Activated CD8-positive, alpha-beta memory T cell treated with anti-CD3 and anti-CD28 coated beads, Interleukin-2, amount 50 U/mL, for 1 hour (primary cell): ENCODE data around the gene DISP3.

Source experiments
- DNase-seq: peaks from one replicate; pipeline ENCODE4 v3.0.0-alpha.2; 2020; ENCODE audit errors: extremely low read depth

Gene DISP3

GRCh38 chr1:11514366-11514765, 35.4 kb downstream of the DISP3 start:
- DNase-seq: no peak

- DNase-seq: no peak
These were observed 36.7 kb downstream of the DISP3 start for GRCh38 chr1:11515368-11516300.

DNA sequence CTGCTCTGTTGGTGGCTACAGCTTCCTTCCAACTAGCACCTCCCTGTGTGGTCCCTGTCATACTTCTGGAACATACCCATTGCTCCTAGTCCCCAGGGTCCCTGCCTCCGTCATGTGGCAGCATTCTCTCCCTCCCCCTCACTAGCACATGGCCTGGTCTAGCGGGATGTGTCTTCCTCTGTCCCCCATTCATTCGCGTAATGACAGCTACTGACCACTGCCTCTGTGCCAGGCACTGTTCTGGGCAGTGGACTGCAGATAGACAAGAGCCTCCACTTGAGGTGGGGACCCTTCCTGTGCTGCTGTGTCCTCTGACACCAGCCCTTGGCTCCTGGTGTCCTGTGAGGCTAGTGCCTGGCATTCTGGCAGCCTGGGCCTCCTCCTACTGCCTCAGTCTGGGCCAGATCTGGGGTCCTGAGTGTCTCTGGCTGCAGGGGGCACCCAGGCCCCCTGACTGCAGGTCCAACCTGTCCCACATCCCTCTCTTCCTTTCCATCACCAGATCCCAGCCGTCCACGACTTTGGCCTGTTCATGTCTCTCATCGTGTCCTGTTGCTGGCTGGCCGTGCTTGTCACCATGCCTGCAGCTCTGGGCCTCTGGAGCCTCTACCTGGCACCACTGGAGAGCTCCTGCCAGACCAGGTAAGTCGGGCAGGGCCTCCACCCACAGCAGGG, 38.1 kb downstream of the DISP3 start:
- no peak for DNase-seq

- no peak for DNase-seq
These were observed 39.2 kb downstream of the DISP3 start for GRCh38 chr1:11518016-11518701.

GRCh38 chr1:11518791-11519628, 40.1 kb downstream of the DISP3 start:
- DNase-seq: no peak

- DNase-seq: no peak
These were observed 40.7 kb downstream of the DISP3 start for GRCh38 chr1:11519629-11520031.

- no peak for DNase-seq
These were observed 41.7 kb downstream of the DISP3 start for GRCh38 chr1:11520531-11521233.

DNA sequence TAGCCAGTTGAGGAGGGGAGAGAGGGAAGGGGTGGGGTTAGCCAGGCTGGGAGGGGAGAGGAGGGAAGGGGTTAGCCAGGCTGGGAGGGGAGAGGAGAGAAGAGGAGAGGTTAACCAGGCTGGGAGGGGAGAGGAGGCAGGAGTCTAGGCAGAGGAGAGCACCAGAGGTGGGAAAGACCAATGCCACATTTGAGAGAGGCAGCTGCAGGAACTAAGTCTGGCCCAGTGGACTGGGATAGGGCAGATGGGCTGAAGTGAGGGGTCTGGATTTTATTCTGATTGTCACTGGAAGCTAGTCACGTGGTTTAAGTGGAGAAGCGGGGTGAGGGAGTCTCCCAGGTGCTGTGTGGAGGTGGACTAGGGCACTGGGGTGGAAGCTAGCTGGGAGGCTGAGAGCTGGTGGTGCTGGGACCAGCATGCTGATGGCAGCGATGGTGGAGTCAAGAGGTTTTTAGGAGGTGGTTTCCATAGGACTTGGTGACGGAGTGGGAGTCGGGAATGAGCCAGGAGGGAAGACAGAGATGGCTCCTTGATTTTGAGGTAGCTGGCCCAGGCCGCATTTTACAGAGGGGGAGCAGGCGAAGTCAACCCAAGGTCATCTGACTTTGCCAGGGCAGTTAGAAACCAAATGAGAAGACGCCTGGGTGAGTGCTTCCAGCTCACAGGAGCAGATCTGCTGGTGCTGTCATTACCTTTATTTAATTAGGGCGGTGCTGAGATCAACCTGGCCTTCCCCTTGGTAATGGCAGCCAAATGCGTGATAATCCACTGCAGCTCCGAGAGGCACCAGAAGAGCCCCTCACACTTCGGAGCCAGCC, 42.8 kb downstream of the DISP3 start:
- DNase-seq: no peak

DNA sequence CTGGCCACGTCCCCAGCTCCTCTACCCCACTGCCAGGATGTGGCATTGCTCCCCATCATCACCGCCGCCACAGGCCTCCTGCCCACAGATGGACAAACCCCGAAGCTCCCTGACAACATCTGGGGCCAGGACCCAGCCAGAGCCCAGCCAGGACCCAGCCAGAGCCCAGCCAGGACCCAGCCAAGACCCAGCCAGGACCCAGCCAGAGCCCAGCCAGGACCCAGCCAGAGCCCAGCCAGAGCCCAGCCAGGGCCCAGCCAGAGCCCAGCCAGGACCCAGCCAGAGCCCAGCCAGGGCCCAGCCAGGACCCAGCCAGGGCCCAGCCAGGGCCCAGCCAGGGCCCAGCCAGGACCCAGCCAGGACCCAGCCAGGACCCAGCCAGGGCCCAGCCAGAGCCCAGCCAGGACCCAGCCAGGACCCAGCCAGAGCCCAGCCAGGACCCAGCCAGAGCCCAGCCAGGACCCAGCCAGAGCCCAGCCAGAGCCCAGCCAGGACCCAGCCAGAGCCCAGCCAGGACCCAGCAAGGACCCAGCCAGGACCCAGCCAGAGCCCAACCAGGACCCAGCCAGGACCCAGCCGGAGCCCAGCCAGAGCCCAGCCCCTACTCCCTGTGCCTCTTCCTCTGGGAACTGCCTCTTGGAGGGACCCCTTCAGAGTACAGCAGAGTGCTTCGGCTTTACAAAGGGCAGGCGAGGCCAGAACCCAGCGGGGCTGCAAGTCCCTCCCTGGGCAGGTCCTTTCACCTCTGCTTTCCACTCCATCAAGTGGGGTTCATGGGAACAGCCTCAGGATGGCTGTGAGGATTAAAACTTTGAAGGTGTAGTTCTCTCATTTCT, 43.7 kb downstream of the DISP3 start:
- DNase-seq: no peak

GRCh38 chr1:11523261-11523660, 44.3 kb downstream of the DISP3 start:
- DNase-seq: no peak

GRCh38 chr1:11523746-11524464, 45.0 kb downstream of the DISP3 start:
- no peak for DNase-seq

DNA sequence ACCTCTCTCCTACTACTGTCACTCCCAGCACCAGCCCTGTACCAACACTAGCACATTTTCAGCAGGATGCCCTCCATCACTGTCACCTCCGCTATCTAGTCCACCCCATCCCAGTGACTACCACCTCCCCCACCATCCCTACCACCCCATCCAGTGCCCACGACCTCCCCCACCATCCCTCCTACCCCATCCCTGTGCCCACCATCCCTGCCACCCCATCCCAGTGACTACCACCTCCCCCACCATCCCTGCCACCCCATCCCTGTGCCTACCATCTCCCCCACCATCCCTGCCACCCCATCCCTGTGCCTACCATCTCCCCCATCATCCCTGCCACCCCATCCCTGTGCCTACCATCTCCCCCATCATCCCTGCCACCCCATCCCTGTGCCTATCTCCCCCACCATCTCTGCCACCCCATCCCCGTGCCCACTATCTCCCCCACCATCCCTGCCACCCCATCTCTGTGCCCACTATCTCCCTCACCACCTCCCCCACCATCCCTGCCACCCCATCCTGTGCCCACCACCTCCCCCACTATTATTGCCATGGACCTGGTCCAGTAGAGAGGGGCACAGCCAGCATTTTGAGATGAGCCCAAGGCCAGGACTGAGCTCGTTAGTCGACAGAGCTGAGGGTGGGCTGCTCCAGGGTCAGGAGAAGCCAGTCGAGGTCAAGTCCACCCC, 45.7 kb downstream of the DISP3 start:
- no peak for DNase-seq

DNA sequence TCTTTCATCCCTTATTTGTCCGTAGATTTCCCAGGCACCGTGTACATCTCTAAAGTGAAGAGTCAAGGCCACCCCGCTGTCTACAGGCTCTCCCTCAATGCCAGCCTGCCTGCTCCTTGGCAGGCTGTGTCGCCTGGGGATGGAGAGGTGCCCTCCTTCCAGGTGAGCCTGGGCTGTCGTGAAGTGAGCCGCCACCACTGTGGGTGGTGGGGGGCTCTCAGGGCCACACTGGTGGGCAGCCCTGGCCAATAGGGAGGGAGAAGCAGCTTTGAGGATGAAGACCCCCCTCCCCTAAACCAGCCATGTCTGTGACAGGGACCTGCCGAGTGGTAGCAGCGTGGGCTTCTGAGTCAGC, 46.2 kb downstream of the DISP3 start:
- DNase-seq: no peak

GRCh38 chr1:11525516-11525915, 46.6 kb downstream of the DISP3 start:
- DNase-seq: no peak

DNA sequence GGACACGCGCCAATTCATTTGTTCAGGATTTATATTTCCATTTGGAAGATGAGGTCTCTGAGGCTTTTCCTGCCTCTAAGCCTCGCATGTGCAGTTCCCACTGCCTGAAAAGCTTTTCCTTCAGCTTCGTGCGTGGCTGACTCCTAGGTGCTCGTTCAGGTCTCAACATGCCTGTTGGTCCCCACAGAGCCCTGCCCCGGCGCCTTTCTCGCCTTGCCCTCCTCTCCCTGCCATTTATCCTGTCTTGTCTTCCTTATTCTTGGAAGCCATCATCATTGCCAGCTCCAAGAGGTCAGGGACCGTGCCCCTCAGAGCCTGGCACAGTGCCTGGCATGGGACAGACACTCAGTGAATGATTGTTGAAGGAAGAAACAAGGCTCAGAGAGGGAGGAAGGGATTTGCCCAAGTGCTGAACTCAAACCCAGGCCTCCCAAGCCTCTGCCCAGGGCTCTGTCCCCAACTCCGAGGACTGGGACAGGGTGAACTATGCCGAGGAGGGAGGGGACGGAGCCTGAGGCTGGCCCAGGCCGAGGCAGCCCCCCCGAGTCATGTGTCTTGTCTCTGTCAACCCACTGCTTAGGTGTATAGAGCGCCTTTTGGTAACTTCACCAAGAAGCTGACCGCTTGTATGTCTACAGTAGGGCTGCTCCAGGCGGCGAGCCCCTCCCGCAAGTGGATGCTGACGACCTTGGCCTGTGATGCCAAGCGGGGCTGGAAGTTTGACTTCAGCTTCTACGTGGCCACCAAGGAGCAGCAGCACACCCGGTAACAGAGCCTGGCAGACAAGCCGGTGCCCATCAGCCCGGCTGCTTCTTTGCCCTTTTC, 47.3 kb downstream of the DISP3 start:
- DNase-seq: no peak

- DNase-seq: no peak
These were observed 48.8 kb downstream of the DISP3 start for GRCh38 chr1:11527541-11528452.
